SKM-1 (cell line): ENCODE measurements around the gene COL12A1.

Source experiments
- DNase-seq: peaks from one replicate; lab custom pipeline; 2025; ENCODE audit not compliant: unreplicated experiment; lab: John Stamatoyannopoulos, UW

The COL12A1 gene

GRCh38 chr6:75145211-75145610, 60.6 kb downstream of the COL12A1 start:
- no peak for DNase-seq

- no peak for DNase-seq
These were observed 61.5 kb downstream of the COL12A1 start for GRCh38 chr6:75144386-75144785.

GRCh38 chr6:75143191-75143590, 62.7 kb downstream of the COL12A1 start:
- no peak for DNase-seq

- no peak for DNase-seq
These were observed 63.1 kb downstream of the COL12A1 start for GRCh38 chr6:75142721-75143120.

- DNase-seq = no peak
These were observed 70.0 kb downstream of the COL12A1 start for GRCh38 chr6:75135876-75136275.

- no peak for DNase-seq
These were observed 70.4 kb downstream of the COL12A1 start for GRCh38 chr6:75135450-75135849.

GRCh38 chr6:75130784-75131183, 75.1 kb downstream of the COL12A1 start:
- DNase-seq = no peak

- DNase-seq = no peak
These were observed 76.8 kb downstream of the COL12A1 start for GRCh38 chr6:75128878-75129570.

- no peak for DNase-seq
These were observed 79.3 kb downstream of the COL12A1 start for GRCh38 chr6:75126518-75126917.

- no peak for DNase-seq
These were observed 80.9 kb downstream of the COL12A1 start for GRCh38 chr6:75124983-75125382.

GRCh38 chr6:75124085-75124484, 81.8 kb downstream of the COL12A1 start:
- DNase-seq = no peak

- no peak for DNase-seq
These were observed 86.8 kb downstream of the COL12A1 start for GRCh38 chr6:75118925-75119515.

- DNase-seq = no peak
These were observed 88.2 kb downstream of the COL12A1 start for GRCh38 chr6:75117701-75118100.

GRCh38 chr6:75116946-75117345, 88.9 kb downstream of the COL12A1 start:
- DNase-seq = no peak

- no peak for DNase-seq
These were observed 90.4 kb downstream of the COL12A1 start for GRCh38 chr6:75115481-75115880.

- no peak for DNase-seq
These were observed 91.0 kb downstream of the COL12A1 start for GRCh38 chr6:75114806-75115205.

- no peak for DNase-seq
These were observed 91.7 kb downstream of the COL12A1 start for GRCh38 chr6:75114195-75114594.

GRCh38 chr6:75113446-75113845, 92.4 kb downstream of the COL12A1 start:
- DNase-seq = no peak

GRCh38 chr6:75109765-75110164, 96.1 kb downstream of the COL12A1 start:
- DNase-seq = no peak

GRCh38 chr6:75109022-75109421, 96.8 kb downstream of the COL12A1 start:
- DNase-seq = no peak

- no peak for DNase-seq
These were observed 97.4 kb downstream of the COL12A1 start for GRCh38 chr6:75108333-75108974.

- no peak for DNase-seq
These were observed 97.9 kb downstream of the COL12A1 start for GRCh38 chr6:75107913-75108312.
